Right lobe of liver (tissue), 6 donors: ENCODE results near the gene CYP4F3. TPM values are rescaled to one million over a fixed set of nuclear protein-coding genes. Genes with fewer than 3 reads are reported as not detected.
A peak's percentile ranks its signal among the peaks of the same experiment; 100 is the strongest.
"Not testable (repeated sequence)": the region's sequence is repeated elsewhere in the genome, so short reads cannot be mapped to it uniquely, and the experiment has no call there.

Experiments
- ATAC-seq, 4 donors: fragments of 200-7000 bp; cut with Tn5 transposase; one replicate each; pipeline ENCODE4 v1.9.1; 2020; ENCODE audit warnings: mild to moderate bottlenecking in 4 of 4, moderate library complexity in 4 of 4
- DNase-seq, 3 donors: peaks; one replicate each; pipeline ENCODE4 v3.0.0-alpha.2; 2020
- H3K27ac ChIP-seq, 3 donors: fragments of 200-600 bp; one replicate each; pipeline ENCODE4 v1.8.0; 2022
- H3K27me3 ChIP-seq, 2 donors: fragments of 200-600 bp; one replicate each; pipeline ENCODE4 v1.8.0; 2022
- H3K36me3 ChIP-seq, 4 donors: fragments of 200-600 bp; sonication (generic) in 1 of 4; one replicate each; pipeline versions ENCODE4 v1.5.1 to v1.8.0; 2017 to 2022; ENCODE audit warnings: control low read depth in 1 of 4
- H3K4me1 ChIP-seq, 4 donors: fragments of 200-600 bp; sonication (generic) in 1 of 4; one replicate each; pipeline versions ENCODE4 v1.5.1 to v1.8.0; 2017 to 2022; ENCODE audit warnings: control low read depth in 1 of 4
- H3K4me3 ChIP-seq, 3 donors: fragments of 200-600 bp; one replicate each; pipeline ENCODE4 v1.8.0; 2022
- H3K9me3 ChIP-seq, 4 donors: fragments of 200-600 bp; sonication (generic) in 1 of 4; one replicate each; pipeline versions ENCODE4 v1.5.1 to v1.8.0; 2017 to 2022; ENCODE audit warnings: control low read depth in 1 of 4
- POLR2A ChIP-seq: fragments of 450-650 bp; IDR thresholded peaks from one replicate; pipeline ENCODE4 v1.6.1; 2017; ENCODE audit warnings: antibody characterized with exemption, mild to moderate bottlenecking
- WGBS: methylation state at CpG from one replicate; pipeline ENCODE4 v1.1.6; 2018; ENCODE audit warnings: low coverage, low lambda C conversion rate; ENCODE audit not compliant: insufficient coverage; ENCODE audit errors: missing lambda C conversion rate; 5-methylcytosine and 5-hydroxymethylcytosine counted together
- intact Hi-C, 2 donors: fragments of 100-400 bp; cut with DNase I; formaldehyde crosslinking; loops; one replicate each; pipeline versions ENCODE4 v1.11.2 to v1.14.1; 2022
- long read RNA-seq: library from polyadenylated mRNA; unstranded; transcript quantifications from one replicate; pipeline ENCODE4 v2.0.0, GENCODE V29; 2019
- total RNA-seq, 6 experiments: library from RNA; depleted of rRNA in 2 of 6; stranded (reverse); fragments of >200 nt in 2 of 6; fragmentation: NEBNext Ultra II Directional in 3 of 6; extraction: Animal tissue kit (Norgen Biotek cat#: 25700) in 3 of 6; gene quantifications; one replicate each; pipeline versions ENCODE4 v1.1.0 to v1.2.4, GENCODE V29; 2016 to 2023
- TF ChIP-seq, protein P1 (sequence below), 4 donors: fragments of 200-600 bp in 3 of 4; fragments of 450-650 bp in 1 of 4; IDR thresholded peaks; one replicate each; pipeline versions ENCODE4 v1.5.1 to v1.8.0; 2016 to 2022; ENCODE audit warnings: antibody characterized with exemption in 4 of 4, mild to moderate bottlenecking in 2 of 4
- donor health status: DM: no; HTN: yes; CAD: no.
- donor health status: DM: no; HTN: no; CAD: no.
- donor health status: DM: no; HTN: no; CAD: no.
- donor health status: DM: no; HTN: yes; CAD: no.
- donor health status: DM: no; HTN: yes; CAD: no.

Gene CYP4F3, protein sequence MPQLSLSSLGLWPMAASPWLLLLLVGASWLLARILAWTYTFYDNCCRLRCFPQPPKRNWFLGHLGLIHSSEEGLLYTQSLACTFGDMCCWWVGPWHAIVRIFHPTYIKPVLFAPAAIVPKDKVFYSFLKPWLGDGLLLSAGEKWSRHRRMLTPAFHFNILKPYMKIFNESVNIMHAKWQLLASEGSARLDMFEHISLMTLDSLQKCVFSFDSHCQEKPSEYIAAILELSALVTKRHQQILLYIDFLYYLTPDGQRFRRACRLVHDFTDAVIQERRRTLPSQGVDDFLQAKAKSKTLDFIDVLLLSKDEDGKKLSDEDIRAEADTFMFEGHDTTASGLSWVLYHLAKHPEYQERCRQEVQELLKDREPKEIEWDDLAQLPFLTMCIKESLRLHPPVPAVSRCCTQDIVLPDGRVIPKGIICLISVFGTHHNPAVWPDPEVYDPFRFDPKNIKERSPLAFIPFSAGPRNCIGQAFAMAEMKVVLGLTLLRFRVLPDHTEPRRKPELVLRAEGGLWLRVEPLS
- total RNA-seq, result 100 to 1,000 TPM; 186 to 573 (median 245) TPM
- long read RNA-seq, transcript CYP4F3-202 (12 exons, 2,056 nt), result minor isoform, 13 of 70 reads
- long read RNA-seq, transcript CYP4F3-206 (13 exons, 2,983 nt), result major isoform, 16 of 70 reads
- long read RNA-seq, partial matches to known transcripts, result 11 of 70 reads
- long read RNA-seq, other reads (novel, unspliced or antisense), result 28 of 70 reads

DNA sequence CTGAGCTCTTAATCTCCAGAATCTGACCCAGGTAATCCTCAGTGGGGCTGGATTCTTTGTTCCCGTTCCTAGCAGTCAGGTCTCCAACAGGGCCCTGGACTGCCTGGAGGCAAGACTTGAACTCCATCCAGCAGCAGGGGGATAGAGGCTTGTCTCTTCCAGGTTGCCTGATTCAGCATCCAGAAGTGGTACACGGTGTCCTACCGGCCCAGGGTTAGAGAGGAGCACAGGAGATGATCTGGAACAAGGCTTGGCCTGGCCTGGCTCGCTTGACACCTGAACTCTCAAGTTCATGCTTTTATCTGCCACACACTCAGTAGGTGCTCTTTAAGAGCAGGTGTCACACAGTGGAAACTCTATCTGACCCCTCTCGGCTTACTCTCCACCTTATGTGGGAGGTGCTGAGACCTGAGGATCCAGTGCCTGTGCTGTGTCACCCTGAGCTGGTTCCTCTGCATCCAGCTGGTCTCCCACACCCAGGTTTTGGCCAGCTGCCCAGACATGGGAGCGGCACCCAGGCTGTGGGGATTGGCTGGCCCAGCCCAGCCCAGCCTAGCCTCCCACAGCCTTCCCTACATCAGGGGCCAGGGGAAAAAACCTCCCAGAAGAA is at the start of gene CYP4F3:
Gene CYP4F3, plus strand, starts transcription at position 604 of the 610 bp plus-strand sequence. CDS start 519 bp downstream, outside the sequence.
- DNase-seq, result peak; percentile 94 to 98 (median 98)
- no peaks in the 10 kb centered on the region for H3K27me3 ChIP-seq
- no peaks in the 10 kb centered on the region for H3K9me3 ChIP-seq
- H3K4me1 ChIP-seq, result peaks cover 0 to 37% (median 17%) of the 10 kb centered on the region in 4 donors
- ATAC-seq, result peak; percentile 70 to 80 (median 72)
- H3K27ac ChIP-seq, result peak within 1 kb of the TSS; percentile 82 to 99 (median 94)
- intact Hi-C loops, result no loop called here
- H3K36me3 ChIP-seq, result peaks cover 0 to 14% (median under 1%) of the 10 kb centered on the region in 4 donors
- WGBS, result 37% methylated on average over 5 of the region's 6 CpGs
- H3K4me3 ChIP-seq, result peak within 1 kb of the TSS; percentile 50 to 88 (median 73)
- no peak for TF ChIP-seq POLR2A
- TF ChIP-seq, protein P1, sequence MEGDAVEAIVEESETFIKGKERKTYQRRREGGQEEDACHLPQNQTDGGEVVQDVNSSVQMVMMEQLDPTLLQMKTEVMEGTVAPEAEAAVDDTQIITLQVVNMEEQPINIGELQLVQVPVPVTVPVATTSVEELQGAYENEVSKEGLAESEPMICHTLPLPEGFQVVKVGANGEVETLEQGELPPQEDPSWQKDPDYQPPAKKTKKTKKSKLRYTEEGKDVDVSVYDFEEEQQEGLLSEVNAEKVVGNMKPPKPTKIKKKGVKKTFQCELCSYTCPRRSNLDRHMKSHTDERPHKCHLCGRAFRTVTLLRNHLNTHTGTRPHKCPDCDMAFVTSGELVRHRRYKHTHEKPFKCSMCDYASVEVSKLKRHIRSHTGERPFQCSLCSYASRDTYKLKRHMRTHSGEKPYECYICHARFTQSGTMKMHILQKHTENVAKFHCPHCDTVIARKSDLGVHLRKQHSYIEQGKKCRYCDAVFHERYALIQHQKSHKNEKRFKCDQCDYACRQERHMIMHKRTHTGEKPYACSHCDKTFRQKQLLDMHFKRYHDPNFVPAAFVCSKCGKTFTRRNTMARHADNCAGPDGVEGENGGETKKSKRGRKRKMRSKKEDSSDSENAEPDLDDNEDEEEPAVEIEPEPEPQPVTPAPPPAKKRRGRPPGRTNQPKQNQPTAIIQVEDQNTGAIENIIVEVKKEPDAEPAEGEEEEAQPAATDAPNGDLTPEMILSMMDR (IDR thresholded peaks at IDR 0.05), result no peak

DNA sequence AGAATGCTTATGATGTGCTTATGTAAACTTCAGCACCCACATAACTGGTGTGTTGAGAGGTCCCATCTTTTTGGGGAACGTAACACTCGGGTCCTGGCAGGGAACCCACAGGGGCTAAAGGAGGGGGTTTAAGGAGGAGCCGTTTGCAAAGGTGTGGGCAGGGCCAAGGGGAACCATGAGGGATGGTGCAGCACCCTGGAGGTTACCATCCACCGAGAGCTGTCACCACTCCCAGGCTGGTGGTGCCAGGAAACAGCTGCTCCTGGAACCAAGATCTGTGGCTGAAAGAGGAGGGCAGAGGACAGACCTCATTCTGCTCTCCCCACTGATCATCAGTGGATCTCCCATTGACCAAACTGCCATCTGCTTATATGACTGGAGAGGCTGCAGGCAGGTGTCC is 48.9 kb upstream of the CYP4F3 start:
- TF ChIP-seq, protein P1 (IDR thresholded peaks at IDR 0.05), result no peak
- no peak for TF ChIP-seq POLR2A
- WGBS, result 17% methylated on average over 2 of the region's 4 CpGs
- H3K4me3 ChIP-seq, result no peak overlapping the region
- H3K27me3 ChIP-seq, result no peaks in the 10 kb centered on the region
- no peaks in the 10 kb centered on the region for H3K9me3 ChIP-seq
- DNase-seq (no peak), ATAC-seq (no peak)
- no peak overlapping the region for H3K27ac ChIP-seq
- intact Hi-C loops, result no loop called here
- no peaks in the 10 kb centered on the region for H3K36me3 ChIP-seq
- H3K4me1 ChIP-seq, result no peaks in the 10 kb centered on the region

DNA sequence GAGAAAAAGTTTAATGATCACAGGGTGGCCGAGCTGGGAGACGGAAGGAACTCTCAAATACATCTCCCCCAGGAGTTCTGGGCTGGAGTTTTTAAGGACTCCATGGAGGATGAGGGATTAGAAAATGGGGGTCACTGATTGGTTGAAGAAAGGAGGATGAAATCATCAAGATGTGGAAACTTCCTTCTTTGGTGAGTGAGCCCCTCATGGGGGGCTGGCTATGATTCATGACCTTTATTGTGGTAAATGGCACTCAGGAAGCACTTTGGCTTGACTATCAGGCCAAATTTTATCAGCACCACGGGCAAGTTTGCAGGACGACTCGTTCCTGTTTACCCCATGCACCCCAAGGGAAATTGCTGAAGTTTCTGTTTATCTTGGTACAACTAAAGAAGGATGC is 48.2 kb upstream of the CYP4F3 start:
- 13% methylated on average over 5 of the region's 5 CpGs for WGBS
- H3K4me1 ChIP-seq, H3K27me3 ChIP-seq, H3K4me3 ChIP-seq, H3K9me3 ChIP-seq, DNase-seq, H3K27ac ChIP-seq, ATAC-seq, H3K36me3 ChIP-seq, intact Hi-C loops: not testable (repeated sequence)

DNA sequence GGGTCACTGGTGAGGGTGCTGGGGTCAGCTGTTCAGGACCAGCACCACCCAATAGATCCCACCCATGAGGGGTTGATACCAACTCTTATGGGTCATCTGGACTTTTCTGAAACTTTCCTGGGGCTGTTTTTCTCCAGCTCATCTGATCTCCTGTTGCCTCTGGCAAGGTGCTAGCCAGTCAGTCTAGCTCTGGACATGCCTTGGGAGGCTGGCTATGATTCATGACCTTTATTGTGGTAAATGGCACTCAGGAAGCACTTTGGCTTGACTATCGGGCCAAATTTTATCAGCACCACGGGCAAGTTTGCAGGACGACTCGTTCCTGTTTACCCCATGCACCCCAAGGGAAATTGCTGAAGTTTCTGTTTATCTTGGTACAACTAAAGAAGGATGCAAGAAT is 46.9 kb upstream of the CYP4F3 start:
- DNase-seq, ATAC-seq, H3K4me1 ChIP-seq, H3K4me3 ChIP-seq, H3K9me3 ChIP-seq, H3K27me3 ChIP-seq, H3K36me3 ChIP-seq, intact Hi-C loops, H3K27ac ChIP-seq: not testable (repeated sequence)
- WGBS, result 29% methylated on average over 4 of the region's 4 CpGs

DNA sequence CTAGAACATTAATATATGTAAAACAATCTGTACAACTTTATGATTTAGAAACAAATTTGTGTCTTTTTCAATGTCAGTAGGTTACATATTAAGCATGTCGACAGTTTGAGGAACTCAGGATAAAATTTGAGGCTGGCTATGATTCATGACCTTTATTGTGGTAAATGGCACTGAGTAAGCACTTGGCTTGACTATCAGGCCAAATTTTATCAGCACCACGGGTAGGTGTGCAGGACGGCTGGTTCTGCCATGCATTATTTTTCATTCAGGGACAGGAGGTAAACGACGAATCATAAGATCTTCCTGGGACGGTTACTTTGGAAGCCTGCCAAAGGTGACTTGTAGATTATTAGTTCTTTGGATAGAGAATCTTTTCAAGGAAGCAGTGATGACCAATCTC is 45.6 kb upstream of the CYP4F3 start:
- intact Hi-C loops, result no loop called here
- no peaks in the 10 kb centered on the region for H3K27me3 ChIP-seq
- TF ChIP-seq, protein P1 (IDR thresholded peaks at IDR 0.05), result no peak
- TF ChIP-seq POLR2A, result no peak
- no peaks in the 10 kb centered on the region for H3K9me3 ChIP-seq
- no peaks in the 10 kb centered on the region for H3K36me3 ChIP-seq
- DNase-seq, result no peak
- no peaks in the 10 kb centered on the region for H3K4me1 ChIP-seq
- no peak overlapping the region for H3K27ac ChIP-seq
- ATAC-seq, result no peak
- WGBS, result 20% methylated on average over 6 of the region's 6 CpGs
- H3K4me3 ChIP-seq, result no peak overlapping the region

DNA sequence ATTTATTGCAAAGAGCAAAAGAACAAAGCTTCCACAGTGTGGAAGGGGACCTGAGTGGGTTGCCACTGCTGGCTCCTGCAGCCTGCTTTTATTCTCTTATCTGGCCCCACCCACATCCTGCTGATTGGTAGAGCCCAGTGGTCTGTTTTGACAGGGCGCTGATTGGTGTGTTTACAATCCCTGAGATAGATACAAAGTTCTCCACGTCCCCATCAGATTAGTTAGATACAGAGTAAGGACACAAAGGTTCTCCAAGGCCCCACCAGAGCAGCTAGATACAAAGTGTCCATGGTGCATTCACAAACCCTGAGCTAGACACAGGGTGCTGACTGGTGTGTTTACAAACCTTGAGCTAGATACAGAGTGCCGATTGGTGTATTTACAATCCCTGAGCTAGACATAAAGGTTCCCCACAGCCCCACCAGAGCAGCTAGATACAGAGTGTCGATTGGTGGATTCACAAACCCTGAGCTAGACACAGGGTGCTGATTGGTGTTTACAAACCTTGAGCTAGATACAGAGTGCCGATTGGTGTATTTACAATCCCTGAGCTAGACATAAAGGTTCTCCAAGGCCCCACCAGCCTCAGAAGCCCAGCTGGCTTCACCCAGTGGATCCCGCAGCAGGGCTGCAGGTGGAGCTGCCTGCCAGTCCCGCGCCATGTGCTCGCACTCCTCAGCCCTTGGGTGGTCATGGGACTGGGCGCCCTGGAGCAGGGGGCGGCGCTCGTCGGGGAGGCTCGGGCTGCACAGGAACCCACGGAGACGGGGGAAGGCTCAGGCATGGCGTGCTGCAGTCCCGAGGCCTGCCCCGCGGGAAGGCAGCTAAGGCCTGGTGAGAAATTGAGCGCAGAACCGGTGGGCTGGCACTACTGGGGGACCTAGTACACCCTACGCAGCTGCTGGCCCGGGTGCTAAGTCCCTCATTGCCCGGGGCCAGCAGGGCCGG is 32.4 kb upstream of the CYP4F3 start:
- H3K27ac ChIP-seq, ATAC-seq, intact Hi-C loops, H3K9me3 ChIP-seq, H3K4me3 ChIP-seq, DNase-seq, H3K4me1 ChIP-seq, H3K36me3 ChIP-seq, H3K27me3 ChIP-seq: not testable (repeated sequence)
- WGBS, result 66% methylated on average over 3 of the region's 27 CpGs
